HG03095 (cell line): ENCODE results near the gene ROBO2.

Source experiments
- ATAC-seq: cut with Tn5 transposase; IDR thresholded peaks from one replicate; pipeline ENCODE4 v1.9.1; 2021; ENCODE audit warnings: moderate library complexity; ENCODE audit not compliant: unreplicated experiment

Gene ROBO2

GRCh38 chr3:77248420-77248819 lies 208.5 kb downstream of the ROBO2 start:
- ATAC-seq = no peak

DNA sequence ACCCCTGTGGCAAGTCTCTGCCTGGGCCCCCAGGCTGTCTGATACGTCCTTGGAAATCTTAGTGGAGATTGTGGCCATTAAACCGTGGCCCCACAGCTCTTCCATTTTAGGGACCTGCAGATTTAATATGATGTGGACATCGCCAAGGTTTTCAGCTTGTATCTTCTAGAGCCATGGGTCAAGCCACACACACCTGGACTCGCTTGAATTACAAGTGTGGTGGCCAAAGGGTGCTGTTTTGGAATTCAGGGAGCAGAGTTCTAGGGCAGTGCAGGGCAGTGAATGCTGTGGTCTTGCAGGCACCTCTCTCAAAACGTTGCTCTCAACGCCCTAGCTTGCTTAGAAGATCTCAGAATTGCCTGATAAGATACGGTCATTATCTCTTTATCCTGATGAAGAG lies 211.2 kb downstream of the ROBO2 start:
- ATAC-seq = no peak

- ATAC-seq = no peak
These were observed 215.3 kb downstream of the ROBO2 start for GRCh38 chr3:77254967-77255831.

- no peak for ATAC-seq
These were observed 216.9 kb downstream of the ROBO2 start for GRCh38 chr3:77256584-77257503.

GRCh38 chr3:77259694-77260093 lies 219.8 kb downstream of the ROBO2 start:
- no peak for ATAC-seq

DNA sequence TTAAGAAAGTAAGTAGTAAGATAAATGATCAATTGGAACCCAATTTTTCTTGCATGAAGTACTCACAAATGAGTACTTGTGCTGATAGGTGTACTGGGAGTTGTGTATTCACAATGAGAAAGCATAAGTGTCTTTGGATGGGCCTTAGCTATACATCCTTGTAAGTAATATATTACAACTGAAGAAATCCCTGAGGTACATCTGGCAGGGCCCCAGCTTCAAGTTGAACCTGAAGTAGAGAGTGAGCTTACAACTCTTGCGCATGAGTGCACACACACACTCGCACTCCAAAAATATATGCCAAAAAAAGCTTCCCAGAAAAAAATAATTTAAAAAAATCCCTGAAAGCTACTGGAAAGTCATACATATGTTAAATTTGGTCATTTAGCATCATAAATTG lies 222.5 kb downstream of the ROBO2 start:
- ATAC-seq = no peak

DNA sequence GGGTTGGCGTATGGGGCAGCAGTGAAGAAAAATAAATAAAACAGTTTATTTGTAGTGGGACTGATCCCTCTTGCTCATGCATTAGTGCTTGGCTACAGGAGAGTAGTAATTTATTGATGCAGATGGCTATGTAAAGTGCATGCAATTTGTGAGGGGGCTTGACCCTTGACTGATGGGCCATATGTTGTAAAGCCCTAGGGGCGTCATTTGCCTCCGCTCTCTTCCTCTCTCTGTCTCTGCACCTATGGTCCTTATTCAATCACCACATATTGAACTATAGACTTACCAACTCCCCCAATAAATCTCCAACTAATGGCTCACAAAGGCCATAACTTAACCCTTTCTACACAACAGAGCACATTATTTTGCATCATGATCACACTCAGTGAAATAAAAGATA lies 227.7 kb downstream of the ROBO2 start:
- ATAC-seq = no peak

- ATAC-seq = no peak
These were observed 231.4 kb downstream of the ROBO2 start for GRCh38 chr3:77271306-77271705.

- no peak for ATAC-seq
These were observed 231.8 kb downstream of the ROBO2 start for GRCh38 chr3:77271711-77272110.

- ATAC-seq = no peak
These were observed 239.4 kb downstream of the ROBO2 start for GRCh38 chr3:77279276-77279675.

- no peak for ATAC-seq
These were observed 241.8 kb downstream of the ROBO2 start for GRCh38 chr3:77281721-77282120.

DNA sequence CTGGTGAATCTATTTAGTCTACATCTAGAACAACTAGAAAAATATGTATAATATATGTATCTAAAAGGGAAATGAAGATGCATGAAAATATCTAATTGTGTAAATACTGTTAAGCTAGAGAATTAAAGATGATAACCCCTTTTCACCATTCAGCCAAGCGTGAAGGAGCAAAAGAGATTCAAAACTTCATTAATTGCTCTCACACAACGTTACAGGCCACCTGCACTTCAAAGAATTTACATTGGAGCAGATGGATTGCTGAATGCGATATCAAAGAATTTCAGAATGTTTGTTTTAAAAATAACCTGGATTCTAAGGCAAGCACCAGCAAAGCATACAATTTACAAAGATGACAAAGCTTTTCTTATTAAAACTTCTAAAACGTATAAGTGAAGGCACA lies 243.2 kb downstream of the ROBO2 start:
- ATAC-seq = no peak

GRCh38 chr3:77288348-77288747 lies 248.4 kb downstream of the ROBO2 start:
- no peak for ATAC-seq

DNA sequence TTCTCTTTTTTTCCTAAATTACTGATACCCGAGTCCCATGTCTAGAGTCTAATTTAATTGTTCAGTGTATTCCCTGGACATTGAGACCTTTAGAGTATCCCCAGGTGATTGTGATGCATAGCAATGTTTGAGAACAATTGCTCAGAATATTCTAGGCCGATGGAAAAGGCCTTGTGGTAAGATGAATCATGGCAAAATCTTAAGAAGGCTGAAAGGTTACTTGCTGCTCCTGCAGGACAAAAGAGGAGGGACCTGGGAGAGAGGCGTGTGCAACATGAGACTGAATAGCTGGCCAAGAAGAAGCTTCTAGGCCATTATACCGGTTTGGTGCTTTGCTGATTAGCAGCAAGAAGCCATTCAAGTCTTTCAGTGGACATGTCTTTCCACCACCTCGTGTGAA lies 256.6 kb downstream of the ROBO2 start:
- ATAC-seq = no peak

- no peak for ATAC-seq
These were observed 258.5 kb downstream of the ROBO2 start for GRCh38 chr3:77298417-77298816.

- ATAC-seq = no peak
These were observed 264.2 kb downstream of the ROBO2 start for GRCh38 chr3:77303955-77304699.

DNA sequence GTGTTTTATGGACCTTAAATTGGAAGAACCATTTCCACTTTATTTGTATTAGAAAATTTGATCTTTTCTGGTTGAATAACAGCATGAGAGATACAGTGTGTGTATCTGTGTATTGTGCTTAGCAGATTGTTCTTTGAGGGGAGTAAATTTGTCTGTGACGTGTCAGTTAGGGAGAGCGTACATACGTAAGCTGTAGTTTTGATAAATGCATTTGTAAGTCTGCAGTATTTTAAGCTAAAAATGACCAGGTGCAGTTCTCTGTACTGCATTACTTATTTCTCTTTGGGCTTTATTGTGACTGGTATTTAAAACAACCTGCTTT lies 264.8 kb downstream of the ROBO2 start:
- no peak for ATAC-seq

DNA sequence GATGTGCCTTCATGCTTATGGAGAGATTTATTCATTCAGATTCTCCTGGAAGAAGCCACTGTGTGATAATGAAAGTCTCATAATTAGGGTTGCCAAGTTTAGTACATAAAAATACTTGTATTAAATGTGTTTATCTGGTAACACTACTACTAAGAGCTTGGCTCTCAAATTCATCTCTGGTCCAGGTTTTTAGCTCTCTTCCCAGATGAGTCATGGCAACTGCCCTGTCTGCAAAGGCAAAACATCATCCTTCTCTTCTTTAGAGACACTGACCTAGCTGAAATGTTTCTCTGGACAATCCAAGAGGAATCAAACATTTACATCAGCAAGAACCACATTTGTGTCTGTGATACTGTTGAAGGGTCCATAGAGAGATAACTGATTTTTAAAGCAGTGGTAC lies 269.6 kb downstream of the ROBO2 start:
- no peak for ATAC-seq

DNA sequence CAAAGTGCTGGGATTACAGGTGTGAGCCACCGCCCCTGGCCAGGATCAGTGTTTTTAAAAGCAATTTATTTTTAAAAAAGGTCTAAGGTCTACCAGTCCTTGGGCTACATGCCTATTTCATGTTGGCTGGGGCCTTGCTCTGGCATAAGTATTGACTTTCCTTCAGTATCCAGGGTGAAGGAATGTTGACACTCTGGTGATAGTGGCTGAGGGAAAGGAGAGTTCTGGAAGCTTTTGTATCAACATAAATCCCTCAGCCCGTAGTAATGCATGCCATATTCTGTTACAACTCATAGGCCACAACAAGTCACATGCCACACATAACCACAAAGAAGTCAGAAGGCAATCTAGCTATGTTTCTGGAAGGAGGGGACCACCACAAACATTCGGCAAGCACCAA lies 273.9 kb downstream of the ROBO2 start:
- no peak for ATAC-seq

- no peak for ATAC-seq
These were observed 279.8 kb downstream of the ROBO2 start for GRCh38 chr3:77319711-77320110.

DNA sequence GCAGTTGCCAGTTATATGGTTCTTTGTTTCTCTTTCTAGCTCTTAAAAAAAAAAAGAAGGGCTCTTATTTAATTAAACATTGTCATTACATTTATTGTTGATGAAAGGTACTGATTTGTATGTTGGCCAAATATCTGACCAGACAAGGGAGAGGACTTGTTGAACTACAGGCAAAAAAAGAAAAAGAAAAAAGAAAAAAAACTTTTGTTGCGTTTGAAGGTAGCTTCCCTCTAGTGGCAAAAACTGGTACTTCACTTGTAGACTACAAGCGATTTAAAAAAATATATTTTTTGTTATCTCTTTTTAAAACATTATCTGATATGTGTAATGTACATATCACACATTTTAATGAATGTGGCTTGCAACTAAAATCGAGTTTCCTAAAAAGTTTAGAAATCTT lies 280.6 kb downstream of the ROBO2 start:
- no peak for ATAC-seq
